ENCODE data around the gene PDE8B. TPM values are rescaled to one million over a fixed set of nuclear protein-coding genes. Genes with fewer than 3 reads are reported as not detected.

PDE8B gene
- total RNA-seq, 2 experiments from 2014 or later: 0.14 TPM; not detected in 1

DNA sequence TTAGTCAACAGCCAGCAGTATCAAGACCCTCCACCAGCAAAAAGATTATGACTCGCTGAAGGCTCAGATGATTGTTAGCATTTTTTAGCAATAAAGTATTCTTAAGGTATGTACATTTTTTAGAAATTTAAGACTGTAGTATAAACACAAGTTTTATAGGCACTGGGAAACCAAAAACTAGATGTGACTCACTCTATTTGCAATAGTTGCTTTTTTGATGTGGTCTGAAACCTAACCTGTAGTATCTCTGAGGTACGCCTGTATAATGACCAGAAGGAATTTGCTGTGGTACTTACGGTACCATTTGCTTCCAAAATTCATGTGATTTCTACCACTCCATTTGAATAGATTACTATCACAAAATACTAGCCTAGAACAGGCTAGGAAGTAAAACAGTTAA lies 220.8 kb downstream of the PDE8B start:
- Mint-ChIP-seq H3K9me3 (no peaks in the 10 kb centered on the region), H3K4me1 (ENCODE audit: low read depth) (peaks cover 6% of the 10 kb centered on the region), H3K4me3 (no peak overlapping the region), H3K36me3 (ENCODE audit: low read depth) (peaks cover 15% of the 10 kb centered on the region), H3K27ac (no peak overlapping the region), H3K27me3 (ENCODE audit: low read depth) (no peaks in the 10 kb centered on the region)
- DNase-seq: no peak
- intact Hi-C loops (cut with micrococcal nuclease): no loop called here
- CTCF ChIA-PET: no interaction called here

DNA sequence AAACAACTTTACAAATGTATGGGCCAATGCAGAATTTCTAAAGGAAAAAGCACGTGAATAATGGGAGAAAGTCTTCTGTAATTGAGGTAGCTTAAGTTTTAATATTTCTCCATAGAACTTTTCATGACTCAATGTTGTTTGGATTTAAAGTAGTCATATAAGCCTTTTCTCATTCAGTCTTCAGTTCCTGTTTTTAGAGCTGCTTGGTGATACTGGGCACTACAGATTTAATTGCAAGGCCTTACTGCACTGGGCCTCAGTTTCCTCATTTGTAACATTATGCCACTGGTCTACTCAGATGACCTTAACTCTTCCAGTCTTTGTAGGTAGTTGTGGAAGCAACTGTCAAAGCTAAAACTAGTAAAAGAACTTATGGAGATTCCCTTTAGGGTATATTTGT lies 221.2 kb downstream of the PDE8B start:
- H3K36me3 Mint-ChIP-seq (ENCODE audit: low read depth): peaks cover 15% of the 10 kb centered on the region
- no peak overlapping the region for H3K27ac Mint-ChIP-seq
- H3K27me3 Mint-ChIP-seq (ENCODE audit: low read depth): no peaks in the 10 kb centered on the region
- peaks cover 6% of the 10 kb centered on the region for H3K4me1 Mint-ChIP-seq (ENCODE audit: low read depth)
- no peak overlapping the region for H3K4me3 Mint-ChIP-seq
- intact Hi-C loops (cut with micrococcal nuclease): no loop called here
- DNase-seq: no peak
- CTCF ChIA-PET: no interaction called here
- H3K9me3 Mint-ChIP-seq: no peaks in the 10 kb centered on the region

DNA sequence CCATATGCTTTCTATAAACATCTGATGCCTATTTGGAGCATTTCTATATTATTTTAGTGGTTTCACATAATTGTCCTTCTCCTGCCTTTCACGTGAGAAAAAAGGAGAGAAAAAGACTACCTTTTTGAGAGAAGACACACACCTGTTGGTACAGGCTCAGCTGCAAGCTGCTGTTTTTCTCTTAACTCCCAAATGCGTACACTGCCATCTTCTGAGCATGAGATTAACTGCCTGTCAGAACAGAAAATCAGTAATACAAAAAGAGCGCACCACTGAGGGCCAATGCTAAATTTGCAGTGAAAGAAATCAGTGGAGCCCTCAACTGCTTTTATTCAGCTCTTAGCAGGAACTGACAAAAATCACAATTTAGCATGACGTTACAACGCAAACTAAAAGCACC lies 226.7 kb downstream of the PDE8B start:
- H3K27ac Mint-ChIP-seq: no peak overlapping the region
- no peaks in the 10 kb centered on the region for H3K9me3 Mint-ChIP-seq
- DNase-seq: peak; percentile 21
- H3K4me3 Mint-ChIP-seq: no peak overlapping the region
- peaks cover 14% of the 10 kb centered on the region for H3K36me3 Mint-ChIP-seq (ENCODE audit: low read depth)
- no peaks in the 10 kb centered on the region for H3K27me3 Mint-ChIP-seq (ENCODE audit: low read depth)
- H3K4me1 Mint-ChIP-seq (ENCODE audit: low read depth): no peaks in the 10 kb centered on the region
- CTCF ChIA-PET: interaction anchor here (0.6 to 2.7 kb wide), 5 partner anchors 281 to 568 kb away, joined by 3 to 12 read pairs (median 4); no protein-coding TSS in a partner anchor
- intact Hi-C loops (cut with micrococcal nuclease): loop anchor here (1.0 to 5.0 kb wide), 2 partner anchors 205 to 292 kb away; no protein-coding TSS in a partner anchor

DNA sequence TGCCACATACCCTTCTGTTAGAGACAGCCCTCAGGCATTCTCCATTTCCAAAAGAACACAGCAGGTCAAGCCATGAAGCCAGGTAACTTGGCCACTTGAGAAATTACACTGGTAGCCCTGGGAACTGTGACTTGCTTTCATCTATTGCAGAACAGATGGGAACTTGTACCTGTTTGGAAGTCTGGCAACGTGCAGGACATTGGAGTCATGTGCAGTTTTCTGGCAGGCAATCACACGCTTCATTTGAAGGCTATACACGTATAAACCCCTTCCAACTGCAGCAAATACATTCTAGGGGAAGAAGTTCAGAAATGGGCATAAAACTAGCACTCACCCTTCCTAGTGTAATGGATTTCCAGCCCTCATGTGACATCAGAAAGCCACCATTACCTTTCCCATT lies 227.6 kb downstream of the PDE8B start:
- no peaks in the 10 kb centered on the region for H3K9me3 Mint-ChIP-seq
- no peak overlapping the region for H3K4me3 Mint-ChIP-seq
- no peaks in the 10 kb centered on the region for H3K27me3 Mint-ChIP-seq (ENCODE audit: low read depth)
- H3K4me1 Mint-ChIP-seq (ENCODE audit: low read depth): no peaks in the 10 kb centered on the region
- CTCF ChIA-PET: interaction anchor here (1.3 to 2.7 kb wide), 3 partner anchors 293 to 308 kb away, joined by 3 to 12 read pairs (median 4); no protein-coding TSS in a partner anchor
- no peak overlapping the region for H3K27ac Mint-ChIP-seq
- H3K36me3 Mint-ChIP-seq (ENCODE audit: low read depth): peaks cover 8% of the 10 kb centered on the region
- no peak for DNase-seq
- intact Hi-C loops (cut with micrococcal nuclease): loop anchor here (5.0 kb wide), 1 partner anchor 206 kb away; no protein-coding TSS in a partner anchor

DNA sequence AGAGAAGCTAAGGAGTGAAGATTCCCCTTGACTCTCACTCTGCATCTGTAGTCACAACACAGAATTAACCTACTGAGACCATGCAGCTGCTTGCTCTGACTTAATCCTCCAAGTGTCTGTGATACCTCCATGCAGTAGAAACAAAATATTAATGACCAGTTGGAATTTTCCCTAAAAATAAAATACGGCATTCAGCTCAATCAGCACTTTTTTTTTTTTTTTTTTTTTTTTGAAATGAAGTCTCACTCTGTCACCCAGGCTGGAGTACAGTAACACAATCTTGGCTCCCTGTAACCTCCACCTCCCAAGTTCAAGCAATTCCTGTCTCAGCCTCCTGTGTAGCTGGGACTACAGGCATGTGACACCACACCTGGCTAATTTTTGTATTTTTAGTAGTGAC lies 233.2 kb downstream of the PDE8B start:
- no peak for DNase-seq
- no peaks in the 10 kb centered on the region for H3K4me1 Mint-ChIP-seq (ENCODE audit: low read depth)
- CTCF ChIA-PET: interaction anchor here (0.6 kb wide), 1 partner anchor 9 kb away, joined by 3 read pairs; no protein-coding TSS in a partner anchor
- H3K27me3 Mint-ChIP-seq (ENCODE audit: low read depth): no peaks in the 10 kb centered on the region
- H3K36me3 Mint-ChIP-seq (ENCODE audit: low read depth): peaks cover 33% of the 10 kb centered on the region
- no peak overlapping the region for H3K4me3 Mint-ChIP-seq
- H3K9me3 Mint-ChIP-seq: peaks cover 5% of the 10 kb centered on the region
- intact Hi-C loops (cut with micrococcal nuclease): no loop called here
- no peak overlapping the region for H3K27ac Mint-ChIP-seq

DNA sequence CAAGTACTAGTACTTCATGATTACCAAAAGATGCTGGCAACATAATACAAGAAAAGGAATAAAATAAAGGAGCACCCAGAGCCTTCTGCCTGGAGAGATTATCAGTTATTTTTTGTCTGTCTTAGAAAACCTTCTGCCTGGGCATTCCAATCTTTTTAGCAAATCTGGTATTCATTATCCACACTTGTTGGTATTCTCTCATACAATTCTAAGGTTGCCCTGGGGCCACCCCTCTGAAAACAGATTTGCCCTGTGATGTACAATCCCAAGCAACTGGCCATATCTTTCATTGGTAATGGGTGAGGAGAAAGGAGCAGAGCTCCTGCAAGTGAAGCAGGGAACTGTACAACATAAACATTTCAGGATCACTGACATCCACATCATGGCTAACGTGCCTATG lies 233.9 kb downstream of the PDE8B start:
- H3K4me1 Mint-ChIP-seq (ENCODE audit: low read depth): no peaks in the 10 kb centered on the region
- CTCF ChIA-PET: no interaction called here
- no peaks in the 10 kb centered on the region for H3K27me3 Mint-ChIP-seq (ENCODE audit: low read depth)
- no peak overlapping the region for H3K27ac Mint-ChIP-seq
- peaks cover 5% of the 10 kb centered on the region for H3K9me3 Mint-ChIP-seq
- no peak for DNase-seq
- H3K4me3 Mint-ChIP-seq: no peak overlapping the region
- H3K36me3 Mint-ChIP-seq (ENCODE audit: low read depth): peaks cover 39% of the 10 kb centered on the region
- intact Hi-C loops (cut with micrococcal nuclease): no loop called here

DNA sequence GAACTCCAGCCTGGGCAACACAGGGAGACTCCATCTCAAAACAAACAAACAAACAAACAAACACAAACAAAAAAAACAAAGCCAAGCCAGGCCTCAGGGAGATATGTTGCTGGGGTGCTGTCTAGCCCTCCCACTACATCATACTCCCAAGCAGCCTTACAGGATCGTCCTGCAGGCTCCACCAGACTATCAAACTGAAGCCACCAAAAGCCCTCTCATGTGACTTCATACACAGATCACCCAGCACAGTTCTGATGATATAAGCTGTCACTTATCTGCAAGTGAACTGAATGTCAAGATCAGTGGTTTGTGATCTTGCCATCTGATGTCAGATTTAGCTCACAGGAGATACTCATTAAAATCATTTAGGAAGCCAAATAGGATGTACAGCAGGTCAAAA lies 238.4 kb downstream of the PDE8B start:
- Mint-ChIP-seq H3K27ac (no peak overlapping the region), H3K9me3 (peaks cover 5% of the 10 kb centered on the region), H3K4me1 (ENCODE audit: low read depth) (no peaks in the 10 kb centered on the region), H3K36me3 (ENCODE audit: low read depth) (peaks cover 48% of the 10 kb centered on the region), H3K4me3 (no peak overlapping the region), H3K27me3 (ENCODE audit: low read depth) (no peaks in the 10 kb centered on the region)
- CTCF ChIA-PET: no interaction called here
- intact Hi-C loops (cut with micrococcal nuclease): no loop called here
- no peak for DNase-seq

DNA sequence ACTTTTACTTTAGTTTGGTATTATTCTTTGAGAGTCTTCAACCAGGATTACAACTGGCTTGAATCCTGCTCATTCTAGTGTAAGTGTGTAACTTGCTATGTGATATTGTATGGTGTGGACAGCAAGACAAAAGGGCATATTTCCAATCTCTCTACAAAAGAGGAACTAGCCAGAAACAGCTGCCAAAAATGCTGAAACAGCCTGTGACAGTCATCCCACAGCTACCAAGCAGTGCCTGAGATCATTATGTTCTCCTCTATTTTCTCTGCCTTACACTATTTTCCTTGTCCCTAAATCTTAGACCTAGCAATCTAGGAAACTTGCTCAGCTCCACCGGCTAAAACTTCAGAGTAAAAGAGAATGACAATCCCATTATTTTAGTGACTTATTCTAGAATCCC lies 238.8 kb downstream of the PDE8B start:
- H3K4me1 Mint-ChIP-seq (ENCODE audit: low read depth): no peaks in the 10 kb centered on the region
- H3K27me3 Mint-ChIP-seq (ENCODE audit: low read depth): no peaks in the 10 kb centered on the region
- no peak for DNase-seq
- H3K36me3 Mint-ChIP-seq (ENCODE audit: low read depth): peaks cover 46% of the 10 kb centered on the region
- intact Hi-C loops (cut with micrococcal nuclease): no loop called here
- H3K9me3 Mint-ChIP-seq: peaks cover 5% of the 10 kb centered on the region
- no peak overlapping the region for H3K27ac Mint-ChIP-seq
- H3K4me3 Mint-ChIP-seq: no peak overlapping the region
- CTCF ChIA-PET: no interaction called here

DNA sequence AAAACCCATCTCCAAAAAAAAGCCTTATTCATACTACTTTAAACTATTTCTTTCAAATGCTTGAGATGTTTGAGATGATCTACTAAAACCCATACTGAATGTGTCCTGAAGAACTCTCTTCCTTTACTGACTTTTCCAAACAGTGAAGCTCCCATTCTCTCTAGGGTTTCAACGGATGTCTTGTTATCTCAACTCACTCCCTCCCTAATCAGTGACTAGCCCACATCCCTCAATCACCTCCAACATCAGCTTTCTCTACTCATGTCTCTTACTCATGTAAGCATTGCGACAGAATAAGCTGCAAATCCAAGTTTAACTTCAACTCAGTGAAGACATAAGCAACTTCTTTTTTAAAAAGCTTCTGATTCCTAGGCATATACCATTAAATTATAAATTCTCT lies 239.5 kb downstream of the PDE8B start:
- intact Hi-C loops (cut with micrococcal nuclease): no loop called here
- CTCF ChIA-PET: interaction anchor here (1.6 kb wide), 1 partner anchor 36 kb away, joined by 4 read pairs; no protein-coding TSS in a partner anchor

DNA sequence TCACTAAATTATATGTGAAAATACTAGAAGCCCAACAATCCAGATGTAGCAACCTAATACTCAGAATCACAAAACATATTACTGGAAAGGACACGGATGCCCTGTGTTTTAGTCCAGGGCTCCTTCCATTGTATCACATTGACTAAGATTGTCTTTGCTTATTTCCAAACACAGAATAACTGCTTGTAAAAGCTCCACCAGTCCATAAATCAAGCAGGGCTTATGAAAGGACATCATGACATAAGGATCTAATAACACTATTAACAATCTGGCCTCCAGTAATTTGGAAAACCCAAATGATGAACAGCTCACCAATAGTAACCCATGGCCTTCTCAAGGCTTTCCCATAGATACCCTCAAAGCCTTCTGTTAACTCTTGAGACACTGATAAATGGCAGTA lies 241.9 kb downstream of the PDE8B start:
- CTCF ChIA-PET: no interaction called here
- Mint-ChIP-seq H3K36me3 (ENCODE audit: low read depth) (peaks cover 25% of the 10 kb centered on the region), H3K4me1 (ENCODE audit: low read depth) (no peaks in the 10 kb centered on the region)

More for the DNA sequence above, 239.5 kb downstream of the PDE8B start:
- no peaks in the 10 kb centered on the region for H3K27me3 Mint-ChIP-seq (ENCODE audit: low read depth)
- H3K4me1 Mint-ChIP-seq (ENCODE audit: low read depth): no peaks in the 10 kb centered on the region
- H3K9me3 Mint-ChIP-seq: peaks cover 5% of the 10 kb centered on the region
- H3K36me3 Mint-ChIP-seq (ENCODE audit: low read depth): peaks cover 43% of the 10 kb centered on the region
- H3K4me3 Mint-ChIP-seq: no peak overlapping the region
- H3K27ac Mint-ChIP-seq: no peak overlapping the region
- no peak for DNase-seq

DNA sequence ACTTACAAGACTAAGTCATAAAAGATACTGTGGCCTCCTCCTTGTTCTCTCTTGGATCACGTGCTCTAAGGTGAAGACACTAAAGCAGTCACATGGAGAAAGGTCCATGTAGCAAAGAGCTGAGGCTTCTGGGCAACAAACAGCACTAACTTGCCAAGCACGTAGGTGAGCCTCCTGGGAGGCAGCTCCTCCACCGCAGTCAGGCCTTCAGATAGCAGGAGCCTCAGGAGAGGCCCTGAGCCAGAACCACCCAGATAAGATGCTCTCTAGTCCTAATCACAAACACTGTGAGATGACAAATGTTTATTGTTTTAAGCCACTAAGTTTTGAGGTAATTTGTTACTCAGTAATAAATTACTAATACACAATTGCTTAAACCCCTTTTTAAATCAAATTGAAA lies 243.6 kb downstream of the PDE8B start:
- Mint-ChIP-seq H3K27me3 (ENCODE audit: low read depth) (no peaks in the 10 kb centered on the region), H3K4me1 (ENCODE audit: low read depth) (no peaks in the 10 kb centered on the region), H3K9me3 (no peaks in the 10 kb centered on the region), H3K27ac (no peak overlapping the region), H3K36me3 (ENCODE audit: low read depth) (peaks cover 12% of the 10 kb centered on the region), H3K4me3 (no peak overlapping the region)
- CTCF ChIA-PET: no interaction called here
- DNase-seq: no peak
- intact Hi-C loops (cut with micrococcal nuclease): no loop called here

More for the DNA sequence above, 241.9 kb downstream of the PDE8B start:
- H3K27me3 Mint-ChIP-seq (ENCODE audit: low read depth): no peaks in the 10 kb centered on the region
- H3K4me3 Mint-ChIP-seq: no peak overlapping the region
- no peak for DNase-seq
- intact Hi-C loops (cut with micrococcal nuclease): no loop called here
- no peak overlapping the region for H3K27ac Mint-ChIP-seq
- peaks cover 2% of the 10 kb centered on the region for H3K9me3 Mint-ChIP-seq

DNA sequence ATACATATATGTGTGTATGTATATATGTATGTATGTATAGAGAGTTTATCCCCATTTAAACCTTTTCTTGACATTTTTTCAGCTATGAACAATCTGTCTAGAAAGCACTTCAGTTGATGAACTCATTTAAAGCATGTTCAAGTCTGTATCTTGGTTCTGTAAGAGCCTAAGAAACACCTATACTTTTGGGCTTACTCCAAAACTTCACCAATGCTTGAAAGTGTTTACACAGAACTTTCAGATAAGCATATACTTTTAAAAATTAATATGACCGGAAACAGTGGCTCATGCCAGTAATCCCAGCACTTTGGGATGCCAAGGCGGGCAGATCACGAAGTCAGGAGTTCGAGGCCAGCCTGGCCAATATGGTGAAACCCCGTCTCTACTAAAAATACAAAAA lies 250.8 kb downstream of the PDE8B start:
- no peaks in the 10 kb centered on the region for H3K9me3 Mint-ChIP-seq
- no peak overlapping the region for H3K4me3 Mint-ChIP-seq
- no peak for DNase-seq
- peaks cover 2% of the 10 kb centered on the region for H3K36me3 Mint-ChIP-seq (ENCODE audit: low read depth)
- H3K27ac Mint-ChIP-seq: no peak overlapping the region
- no peaks in the 10 kb centered on the region for H3K4me1 Mint-ChIP-seq (ENCODE audit: low read depth)
- CTCF ChIA-PET: no interaction called here
- intact Hi-C loops (cut with micrococcal nuclease): no loop called here
- H3K27me3 Mint-ChIP-seq (ENCODE audit: low read depth): no peaks in the 10 kb centered on the region

DNA sequence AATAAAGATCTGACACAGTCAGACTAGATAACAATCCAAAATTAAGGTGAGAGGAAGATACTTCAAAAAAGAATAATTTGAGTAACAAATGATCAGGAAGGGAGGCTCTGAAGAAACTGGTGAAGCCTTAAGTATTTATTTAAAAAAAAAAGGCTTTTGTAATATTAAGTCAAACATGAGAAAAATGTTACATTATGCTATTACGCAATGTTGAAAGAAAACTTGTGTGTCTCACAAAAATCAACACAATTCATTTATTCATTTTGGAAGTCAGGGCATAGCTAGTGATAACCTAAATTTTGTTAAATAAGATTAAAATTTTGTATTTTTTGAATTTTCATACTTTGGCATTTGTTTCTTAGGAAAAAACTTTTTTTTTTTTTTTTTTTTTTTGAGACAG lies 253.4 kb downstream of the PDE8B start:
- no peak for DNase-seq
- Mint-ChIP-seq H3K27ac (no peak overlapping the region), H3K36me3 (ENCODE audit: low read depth) (peaks cover 8% of the 10 kb centered on the region), H3K27me3 (ENCODE audit: low read depth) (no peaks in the 10 kb centered on the region), H3K4me1 (ENCODE audit: low read depth) (no peaks in the 10 kb centered on the region), H3K9me3 (no peaks in the 10 kb centered on the region), H3K4me3 (no peak overlapping the region)
- CTCF ChIA-PET: no interaction called here
- intact Hi-C loops (cut with micrococcal nuclease): no loop called here

Measured in activated naive CD4-positive, alpha-beta T cell treated with anti-CD3 and anti-CD28 coated beads for 36 hours (primary cell).